HepG2 (cell line): Measurements from ENCODE around the gene DIAPH1. TPM values are rescaled to one million over a fixed set of nuclear protein-coding genes. Genes with fewer than 3 reads are reported as not detected.

Experiments used
- ARID2 ChIP-seq: sonication (generic); formaldehyde crosslinking; IDR thresholded peaks from 2 replicates; pipeline ENCODE4 v1.8.1; 2022; ENCODE audit warnings: mild to moderate bottlenecking, missing genetic modification reagents, borderline replicate concordance
- BCL6 ChIP-seq: IDR thresholded peaks from 2 replicates; pipeline ENCODE4 v1.6.1; 2016; ENCODE audit warnings: missing genetic modification reagents, missing compliant biosample characterization
- CAMTA2 ChIP-seq: sonication (generic); formaldehyde crosslinking; IDR thresholded peaks from 2 replicates; pipeline ENCODE4 v1.4.0; 2020; ENCODE audit warnings: mild to moderate bottlenecking, missing genetic modification reagents, borderline replicate concordance
- CREM ChIP-seq, 2 experiments: sonication (generic) in 1 of 2; formaldehyde crosslinking in 1 of 2; IDR thresholded peaks; 2 replicates each; pipeline versions ENCODE4 v1.4.0 to v1.6.1; 2016 to 2020; ENCODE audit warnings: antibody characterized with exemption in 1 of 2, mild to moderate bottlenecking in 1 of 2, missing genetic modification reagents in 1 of 2
- DRAP1 ChIP-seq: IDR thresholded peaks from 2 replicates; pipeline ENCODE4 v1.6.1; 2016; ENCODE audit warnings: missing genetic modification reagents, missing compliant biosample characterization
- FOXO4 ChIP-seq: sonication (generic); formaldehyde crosslinking; conservative IDR thresholded peaks from 2 replicates; pipeline ENCODE4 v1.8.1; 2023; ENCODE audit warnings: missing genetic modification reagents
- GLMP ChIP-seq: sonication (generic); formaldehyde crosslinking; IDR thresholded peaks from 2 replicates; pipeline ENCODE4 v1.9.0; 2021; ENCODE audit warnings: missing genetic modification reagents, mild to moderate bottlenecking, borderline replicate concordance
- HNF1A ChIP-seq, 2 experiments: sonication (generic) in 1 of 2; formaldehyde crosslinking in 1 of 2; IDR thresholded peaks; 2 replicates each; pipeline versions ENCODE4 v1.4.0 to v1.6.1; 2016 to 2020; ENCODE audit warnings: borderline replicate concordance in 1 of 2, low read depth in 1 of 2, mild to moderate bottlenecking in 1 of 2, missing genetic modification reagents in 1 of 2
- HNF1B ChIP-seq: sonication (generic); formaldehyde crosslinking; IDR thresholded peaks from 2 replicates; pipeline ENCODE4 v1.5.1; 2020; ENCODE audit warnings: mild to moderate bottlenecking, moderate library complexity, missing genetic modification reagents
- KAT2B ChIP-seq: fragments of 150-350 bp; IDR thresholded peaks from 2 replicates; pipeline ENCODE4 v1.6.1; 2014; ENCODE audit warnings: low read depth, low read length, borderline replicate concordance
- LCORL ChIP-seq, 2 experiments: fragments of 450-650 bp in 1 of 2; sonication (generic) in 1 of 2; formaldehyde crosslinking in 1 of 2; IDR thresholded peaks; 2 replicates each; pipeline versions ENCODE4 v1.5.0 to v1.6.1; 2017 to 2020; ENCODE audit warnings: antibody characterized with exemption in 1 of 2, missing genetic modification reagents in 1 of 2
- NFIB ChIP-seq: sonication (generic); formaldehyde crosslinking; IDR thresholded peaks from 2 replicates; pipeline ENCODE4 v1.9.0; 2021; ENCODE audit warnings: missing genetic modification reagents, mild to moderate bottlenecking, borderline replicate concordance
- SSRP1 ChIP-seq: IDR thresholded peaks from 2 replicates; pipeline ENCODE4 v1.6.1; 2016; ENCODE audit warnings: control low read depth
- ZNF24 ChIP-seq: fragments of 450-650 bp; IDR thresholded peaks from 2 replicates; pipeline ENCODE4 v1.6.1; 2017; ENCODE audit warnings: antibody characterized with exemption, mild to moderate bottlenecking
- ZNF563 ChIP-seq: sonication (generic); formaldehyde crosslinking; IDR thresholded peaks from 2 replicates; pipeline ENCODE4 v1.8.0; 2022; ENCODE audit warnings: mild to moderate bottlenecking, moderate library complexity, missing genetic modification reagents
- ZNF749 ChIP-seq: sonication (generic); formaldehyde crosslinking; IDR thresholded peaks from 2 replicates; pipeline ENCODE4 v1.8.0; 2022; ENCODE audit warnings: mild to moderate bottlenecking, missing genetic modification reagents, moderate library complexity, borderline replicate concordance
- polyA plus RNA-seq, 8 experiments: library from polyadenylated mRNA; depleted of rRNA in 3 of 8; stranded (reverse) in 7 of 8; unstranded in 1 of 8; fragments of >200 nt; fragmentation: Illumina TruSeq in 4 of 8; extraction: Trizol in 4 of 8; gene quantifications; 2 replicates each; pipeline versions ENCODE4 v1.2.1 to v1.2.3, GENCODE V29; 2011 to 2016; ENCODE audit warnings: low read depth in 4 of 8, missing spikeins in 1 of 8, mixed read lengths in 1 of 8; ENCODE audit not compliant: insufficient read depth in 1 of 8
- total RNA-seq, 5 experiments: library from RNA; depleted of rRNA; stranded (reverse); fragments of >200 nt; fragmentation: Illumina TruSeq; extraction: Trizol; gene quantifications; 2 replicates each; pipeline ENCODE4 v1.2.3, GENCODE V29; 2016; ENCODE audit warnings: low read depth in 1 of 5

The DIAPH1 gene
- total and polyA plus RNA-seq, 2 of the 13 experiments (the other 11 are each of a cell fraction or from before 2014, with no cell fraction given): 25.1 to 33.9 TPM

GRCh38 chr5:141524604-141525597, 93.9 kb downstream of the DIAPH1 start (continued):
- TF ChIP-seq HNF1A (IDR thresholded peaks at IDR 0.05; ENCODE audit: low read depth): no peak
- TF ChIP-seq HNF1A (CRISPR knock-in tag; IDR thresholded peaks at IDR 0.05; ENCODE audit: borderline replicate concordance): no peak
- TF ChIP-seq ARID2 (CRISPR knock-in tag): no peak
- no peak for TF ChIP-seq HNF1B
- no peak for TF ChIP-seq LCORL (IDR thresholded peaks at IDR 0.05)
- peak; percentile 49; the same call in 1 of the 2 replicates for TF ChIP-seq LCORL (CRISPR knock-in tag; IDR thresholded peaks at IDR 0.05)
- TF ChIP-seq GLMP: no peak
- TF ChIP-seq FOXO4 (CRISPR knock-in tag): no peak
- peak; percentile 97 for TF ChIP-seq SSRP1 (CRISPR knock-in tag)
- TF ChIP-seq ZNF563 (CRISPR knock-in tag): no peak
- peak; percentile 59 for TF ChIP-seq BCL6 (CRISPR knock-in tag)
- no peak for TF ChIP-seq CAMTA2 (CRISPR knock-in tag)
- TF ChIP-seq ZNF749 (CRISPR knock-in tag): no peak
- peak; percentile 50; the same call in 1 of the 2 replicates for TF ChIP-seq DRAP1 (CRISPR knock-in tag)
- 0 out of 2 replicates have a peak, but pooled peaks have one; percentile 4 for TF ChIP-seq KAT2B
- 0 out of 2 replicates have a peak, but pooled peaks have one; percentile 45 for TF ChIP-seq ZNF24
- TF ChIP-seq CREM (IDR thresholded peaks at IDR 0.05): no peak
- no peak for TF ChIP-seq CREM (CRISPR knock-in tag; IDR thresholded peaks at IDR 0.05)
- no peak for TF ChIP-seq NFIB (CRISPR knock-in tag)
